NCI-H2196 treated with DMSO at 0.1 percent for 48 hours (cell line): ENCODE data around the gene KRT17.
"Not testable (repeated sequence)": the region's sequence is repeated elsewhere in the genome, so short reads cannot be mapped to it uniquely, and the experiment has no call there.

Experiments
- DNase-seq: peaks from one replicate; lab custom pipeline; 2025; ENCODE audit not compliant: unreplicated experiment; lab: John Stamatoyannopoulos, UW

KRT17 gene

GRCh38 chr17:41635121-41636097 lies 11.0 kb upstream of the KRT17 start:
- no peak for DNase-seq

GRCh38 chr17:41634639-41635038 lies 10.3 kb upstream of the KRT17 start:
- DNase-seq, result no peak

GRCh38 chr17:41633556-41634199 lies 9.3 kb upstream of the KRT17 start:
- DNase-seq, result no peak

GRCh38 chr17:41632482-41633105 lies 8.2 kb upstream of the KRT17 start:
- DNase-seq, result no peak

- no peak for DNase-seq
These were observed 7.5 kb upstream of the KRT17 start for GRCh38 chr17:41631898-41632285.

GRCh38 chr17:41631025-41631897 lies 6.9 kb upstream of the KRT17 start:
- DNase-seq, result no peak

- DNase-seq, result no peak
These were observed 5.7 kb upstream of the KRT17 start for GRCh38 chr17:41629826-41630670.

GRCh38 chr17:41629316-41629715 lies 4.9 kb upstream of the KRT17 start:
- no peak for DNase-seq

GRCh38 chr17:41628621-41629255 lies 4.4 kb upstream of the KRT17 start:
- DNase-seq, result not testable (repeated sequence)

GRCh38 chr17:41628073-41628370 lies 3.6 kb upstream of the KRT17 start:
- not testable (repeated sequence) for DNase-seq

- DNase-seq, result no peak
These were observed 3.1 kb upstream of the KRT17 start for GRCh38 chr17:41627316-41628072.

- not testable (repeated sequence) for DNase-seq
These were observed 2.5 kb upstream of the KRT17 start for GRCh38 chr17:41626914-41627295.

GRCh38 chr17:41626028-41626913 lies 1.9 kb upstream of the KRT17 start:
- DNase-seq, result not testable (repeated sequence)

- no peak for DNase-seq
These were observed 1.2 kb upstream of the KRT17 start for GRCh38 chr17:41625602-41626001.

GRCh38 chr17:41623184-41623861 lies 1.1 kb downstream of the KRT17 start:
- DNase-seq, result not testable (repeated sequence)

- DNase-seq, result not testable (repeated sequence)
These were observed 1.8 kb downstream of the KRT17 start for GRCh38 chr17:41622340-41623183.
